ENCODE measurements around the gene NRG3. TPM values are rescaled to one million over a fixed set of nuclear protein-coding genes. Genes with fewer than 3 reads are reported as not detected.
A peak's percentile ranks its signal among the peaks of the same experiment; 100 is the strongest.

NRG3 gene
- total RNA-seq, 1 donor from 2014 or later, result 8.2 TPM

- TF ChIP-seq, protein P1, sequence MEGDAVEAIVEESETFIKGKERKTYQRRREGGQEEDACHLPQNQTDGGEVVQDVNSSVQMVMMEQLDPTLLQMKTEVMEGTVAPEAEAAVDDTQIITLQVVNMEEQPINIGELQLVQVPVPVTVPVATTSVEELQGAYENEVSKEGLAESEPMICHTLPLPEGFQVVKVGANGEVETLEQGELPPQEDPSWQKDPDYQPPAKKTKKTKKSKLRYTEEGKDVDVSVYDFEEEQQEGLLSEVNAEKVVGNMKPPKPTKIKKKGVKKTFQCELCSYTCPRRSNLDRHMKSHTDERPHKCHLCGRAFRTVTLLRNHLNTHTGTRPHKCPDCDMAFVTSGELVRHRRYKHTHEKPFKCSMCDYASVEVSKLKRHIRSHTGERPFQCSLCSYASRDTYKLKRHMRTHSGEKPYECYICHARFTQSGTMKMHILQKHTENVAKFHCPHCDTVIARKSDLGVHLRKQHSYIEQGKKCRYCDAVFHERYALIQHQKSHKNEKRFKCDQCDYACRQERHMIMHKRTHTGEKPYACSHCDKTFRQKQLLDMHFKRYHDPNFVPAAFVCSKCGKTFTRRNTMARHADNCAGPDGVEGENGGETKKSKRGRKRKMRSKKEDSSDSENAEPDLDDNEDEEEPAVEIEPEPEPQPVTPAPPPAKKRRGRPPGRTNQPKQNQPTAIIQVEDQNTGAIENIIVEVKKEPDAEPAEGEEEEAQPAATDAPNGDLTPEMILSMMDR (IDR thresholded peaks at IDR 0.05; ENCODE audit: unreplicated experiment), result no peak
- no peaks in the 10 kb centered on the region for H3K9me3 Mint-ChIP-seq (ENCODE audit: unreplicated experiment)
- DNase-seq (ENCODE audit: low spot score), result no peak
Measured at GRCh38 chr10:81863771-81864170, 11.2 kb upstream of the NRG3 start.

DNA sequence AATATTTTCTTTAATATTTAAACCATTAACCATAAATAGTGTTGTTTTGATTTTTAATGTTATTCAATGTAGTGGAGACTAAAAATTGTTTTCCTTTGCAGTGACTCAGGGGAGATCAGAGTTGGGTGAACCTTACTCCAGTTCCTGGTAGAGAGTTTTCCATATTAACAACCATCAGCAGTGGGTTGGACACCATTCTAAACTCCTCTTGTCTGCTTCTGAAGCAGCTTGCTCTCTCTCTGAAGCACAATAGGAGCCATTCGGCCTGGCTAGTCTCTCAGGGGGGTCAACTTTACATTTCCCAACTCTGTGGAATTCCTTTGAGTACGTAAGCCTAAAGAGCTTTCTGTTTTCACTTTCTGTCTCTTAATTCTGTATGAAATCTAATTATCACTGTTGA lies 9.4 kb upstream of the NRG3 start:
- peaks cover 20% of the 10 kb centered on the region for H3K4me1 Mint-ChIP-seq (ENCODE audit: unreplicated experiment)
- no peak overlapping the region for H3K4me3 Mint-ChIP-seq (ENCODE audit: unreplicated experiment)
- no peak overlapping the region for H3K27ac Mint-ChIP-seq (ENCODE audit: unreplicated experiment)
- TF ChIP-seq, protein P1 (IDR thresholded peaks at IDR 0.05; ENCODE audit: unreplicated experiment), result no peak
- peaks cover 4% of the 10 kb centered on the region for H3K36me3 Mint-ChIP-seq (ENCODE audit: low read depth, unreplicated experiment)
- DNase-seq (ENCODE audit: low spot score), result no peak
- H3K9me3 Mint-ChIP-seq (ENCODE audit: unreplicated experiment), result no peaks in the 10 kb centered on the region
- H3K27me3 Mint-ChIP-seq (ENCODE audit: unreplicated experiment), result peaks cover 2% of the 10 kb centered on the region

More at GRCh38 chr10:81863771-81864170, 11.2 kb upstream of the NRG3 start:
- Mint-ChIP-seq H3K27ac (ENCODE audit: unreplicated experiment) (no peak overlapping the region), H3K4me3 (ENCODE audit: unreplicated experiment) (no peak overlapping the region), H3K36me3 (ENCODE audit: low read depth, unreplicated experiment) (peaks cover 4% of the 10 kb centered on the region), H3K4me1 (ENCODE audit: unreplicated experiment) (peaks cover 20% of the 10 kb centered on the region), H3K27me3 (ENCODE audit: unreplicated experiment) (no peaks in the 10 kb centered on the region)

GRCh38 chr10:81866753-81867152 lies 8.2 kb upstream of the NRG3 start:
- H3K9me3 Mint-ChIP-seq (ENCODE audit: unreplicated experiment), result no peaks in the 10 kb centered on the region
- H3K4me3 Mint-ChIP-seq (ENCODE audit: unreplicated experiment), result no peak overlapping the region
- TF ChIP-seq, protein P1 (IDR thresholded peaks at IDR 0.05; ENCODE audit: unreplicated experiment), result no peak
- H3K36me3 Mint-ChIP-seq (ENCODE audit: low read depth, unreplicated experiment), result no peaks in the 10 kb centered on the region
- peaks cover 2% of the 10 kb centered on the region for H3K27me3 Mint-ChIP-seq (ENCODE audit: unreplicated experiment)
- H3K4me1 Mint-ChIP-seq (ENCODE audit: unreplicated experiment), result peaks cover 20% of the 10 kb centered on the region
- no peak for DNase-seq (ENCODE audit: low spot score)
- H3K27ac Mint-ChIP-seq (ENCODE audit: unreplicated experiment), result peak overlapping the region; percentile 57

DNA sequence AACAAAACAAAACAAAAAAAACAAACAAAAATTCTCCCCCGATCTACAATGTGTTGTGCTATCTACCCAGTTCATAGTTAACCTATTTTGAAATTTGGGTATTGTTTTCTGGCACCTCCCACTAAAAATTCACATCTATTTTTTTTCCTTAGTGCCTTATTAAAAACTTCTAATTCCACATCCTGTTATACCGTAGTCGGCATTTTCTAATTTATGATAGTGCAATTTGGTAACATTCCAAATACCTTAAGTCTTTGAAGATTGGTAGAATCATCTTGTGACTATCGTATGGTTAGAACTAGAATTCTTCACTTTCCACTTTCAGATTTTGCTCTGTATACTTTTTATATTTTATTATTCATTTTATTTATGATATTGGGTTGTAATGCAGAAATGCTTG lies 4.5 kb upstream of the NRG3 start:
- Mint-ChIP-seq H3K4me3 (ENCODE audit: unreplicated experiment) (no peak overlapping the region), H3K27ac (ENCODE audit: unreplicated experiment) (no peak overlapping the region), H3K4me1 (ENCODE audit: unreplicated experiment) (peaks cover 20% of the 10 kb centered on the region), H3K9me3 (ENCODE audit: unreplicated experiment) (no peaks in the 10 kb centered on the region), H3K36me3 (ENCODE audit: low read depth, unreplicated experiment) (no peaks in the 10 kb centered on the region), H3K27me3 (ENCODE audit: unreplicated experiment) (peaks cover 6% of the 10 kb centered on the region)
- TF ChIP-seq, protein P1 (IDR thresholded peaks at IDR 0.05; ENCODE audit: unreplicated experiment), result no peak
- DNase-seq (ENCODE audit: low spot score), result no peak

- Mint-ChIP-seq H3K36me3 (ENCODE audit: low read depth, unreplicated experiment) (peaks cover 4% of the 10 kb centered on the region), H3K4me3 (ENCODE audit: unreplicated experiment) (no peak overlapping the region)
- no peak for DNase-seq (ENCODE audit: low spot score)
Measured at GRCh38 chr10:81871558-81871957, 3.4 kb upstream of the NRG3 start.

More at GRCh38 chr10:81871558-81871957, 3.4 kb upstream of the NRG3 start:
- TF ChIP-seq, protein P1 (IDR thresholded peaks at IDR 0.05; ENCODE audit: unreplicated experiment), result no peak
- Mint-ChIP-seq H3K27ac (ENCODE audit: unreplicated experiment) (no peak overlapping the region), H3K27me3 (ENCODE audit: unreplicated experiment) (peaks cover 9% of the 10 kb centered on the region), H3K4me1 (ENCODE audit: unreplicated experiment) (peaks cover 21% of the 10 kb centered on the region), H3K9me3 (ENCODE audit: unreplicated experiment) (no peaks in the 10 kb centered on the region)
